ENCODE data around the gene NPDC1.
A peak's percentile ranks its signal among the peaks of the same experiment; 100 is the strongest.

The NPDC1 gene

DNA sequence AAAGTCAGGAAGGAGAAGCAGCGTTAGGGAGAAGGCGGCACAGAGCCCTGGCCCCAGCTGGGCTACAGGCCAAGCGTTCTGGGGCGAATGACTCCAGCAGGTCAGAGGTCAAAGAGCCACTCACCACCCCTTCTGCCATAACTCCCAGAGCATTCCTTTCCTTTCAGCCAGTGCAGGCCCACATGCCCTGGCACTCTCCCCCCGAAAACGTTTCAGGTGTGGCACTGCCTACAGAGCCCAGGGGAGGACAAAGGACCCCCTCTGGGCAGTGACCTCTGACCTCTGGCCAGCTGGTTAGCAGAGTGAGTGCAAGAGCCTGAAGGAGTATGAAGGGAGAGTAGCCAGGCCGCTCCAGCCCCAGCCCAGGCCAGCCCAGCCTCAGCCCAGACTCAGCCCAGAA is 22.8 kb downstream of the NPDC1 start:
- no peak for DNase-seq

DNA sequence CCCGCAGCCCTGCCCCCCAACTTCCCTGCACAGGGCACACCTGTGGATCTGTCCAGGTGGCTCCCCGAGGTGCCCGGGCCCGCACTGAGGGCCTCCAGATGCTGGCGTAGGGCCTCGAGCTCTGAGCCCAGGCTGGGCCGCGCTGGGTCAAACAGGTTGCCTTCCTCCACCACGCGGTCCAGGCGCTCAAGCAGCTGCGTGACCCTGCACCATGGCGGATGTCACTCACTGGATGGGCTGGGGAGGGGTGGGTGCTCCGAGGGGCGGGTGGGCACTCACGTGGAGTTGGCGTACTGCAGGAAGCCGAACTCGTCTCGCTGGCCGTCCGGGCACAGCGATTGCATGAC is 23.3 kb downstream of the NPDC1 start:
- DNase-seq = no peak

DNA sequence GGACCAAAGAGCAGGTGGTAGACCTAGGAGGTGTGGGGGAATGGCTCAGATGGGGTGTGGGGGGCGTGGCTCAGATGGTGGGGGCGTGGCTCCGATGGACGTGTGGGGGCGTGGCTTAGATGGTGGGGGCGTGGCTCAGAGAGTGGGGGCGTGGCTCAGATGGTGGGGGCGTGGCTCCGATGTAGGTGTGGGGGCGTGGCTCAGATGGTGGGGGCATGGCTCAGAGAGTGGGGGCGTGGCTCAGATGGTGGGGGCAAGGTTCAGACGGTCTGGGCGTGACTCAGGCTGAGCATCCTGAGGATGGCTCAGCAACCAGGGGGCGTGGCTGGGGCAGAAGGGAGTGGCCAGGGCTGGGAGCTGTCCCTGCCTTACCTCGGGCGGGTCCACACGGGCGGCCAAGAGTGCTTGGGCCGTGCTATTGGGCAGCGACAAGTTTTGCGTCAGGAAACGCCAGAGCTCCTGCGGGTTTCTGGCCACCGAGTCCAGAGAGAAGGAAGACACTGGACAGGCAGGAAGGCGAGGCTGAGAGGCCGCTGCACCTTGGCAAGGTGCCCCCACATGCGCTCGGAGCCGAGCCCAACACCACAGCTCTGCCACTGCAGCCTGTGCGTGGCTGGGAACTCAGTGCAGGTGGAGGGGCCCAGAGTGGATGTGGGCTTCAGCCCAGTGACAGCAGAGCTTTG is 23.9 kb downstream of the NPDC1 start:
- DNase-seq = peak; percentile 45

DNA sequence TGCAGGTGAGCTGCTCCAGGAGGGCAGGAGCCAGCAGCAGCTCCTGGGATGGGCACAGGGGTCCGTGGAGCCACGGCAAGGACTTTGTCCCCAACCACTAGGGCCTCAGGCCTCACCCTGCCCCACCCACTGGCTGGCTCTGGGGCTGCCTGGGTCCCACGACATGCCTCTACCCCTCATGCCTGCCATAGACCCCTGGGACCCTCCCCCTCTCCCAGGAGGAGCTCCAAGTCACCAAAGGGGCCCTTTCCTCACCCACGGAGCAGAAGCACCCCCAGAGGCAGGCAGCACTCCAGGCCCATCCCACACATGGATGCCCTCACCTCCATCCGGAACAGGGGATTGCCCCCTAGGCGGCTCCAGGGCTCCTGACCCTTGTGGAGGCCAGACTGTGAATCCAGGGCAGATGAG is 24.4 kb downstream of the NPDC1 start:
- no peak for DNase-seq

DNA sequence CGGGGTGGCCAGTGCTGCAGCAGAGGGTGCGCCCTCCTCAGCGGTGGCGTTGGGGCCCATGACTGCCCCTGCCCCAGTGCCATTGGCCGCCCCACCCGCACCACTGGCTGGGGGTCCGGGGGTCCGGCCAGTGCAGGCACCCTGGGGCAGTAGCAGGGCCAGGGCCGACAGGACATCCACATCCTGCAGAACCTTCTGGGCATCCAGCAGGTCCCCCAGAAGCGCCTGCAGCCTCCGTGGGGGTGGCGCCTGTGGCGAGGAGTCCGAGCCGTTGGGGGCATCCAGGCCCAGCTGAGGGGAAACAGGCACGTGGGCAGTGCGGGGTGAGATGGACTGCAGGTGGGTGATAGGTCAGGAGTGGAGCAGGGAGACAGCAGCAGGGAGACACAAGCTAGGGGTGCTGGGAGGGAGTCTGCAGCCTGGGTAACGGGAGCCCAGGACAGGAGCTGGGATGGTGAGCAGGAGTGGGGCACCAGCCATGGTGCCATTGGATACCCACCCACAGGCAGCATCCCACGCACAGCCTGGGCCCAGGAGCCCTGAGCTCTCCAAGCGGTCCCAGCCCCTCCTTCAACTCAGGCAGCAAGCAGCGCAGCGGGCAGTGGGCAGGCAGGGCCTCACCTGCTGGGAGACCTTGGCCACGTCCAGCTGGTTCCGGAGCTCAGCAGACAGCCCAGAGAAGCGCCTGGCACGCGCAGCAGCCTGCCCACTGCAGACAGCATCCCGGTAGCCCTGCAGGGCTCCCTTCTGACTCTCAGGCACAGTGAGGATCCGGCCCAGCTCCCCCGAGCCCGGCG is 25.0 kb downstream of the NPDC1 start:
- no peak for DNase-seq

DNA sequence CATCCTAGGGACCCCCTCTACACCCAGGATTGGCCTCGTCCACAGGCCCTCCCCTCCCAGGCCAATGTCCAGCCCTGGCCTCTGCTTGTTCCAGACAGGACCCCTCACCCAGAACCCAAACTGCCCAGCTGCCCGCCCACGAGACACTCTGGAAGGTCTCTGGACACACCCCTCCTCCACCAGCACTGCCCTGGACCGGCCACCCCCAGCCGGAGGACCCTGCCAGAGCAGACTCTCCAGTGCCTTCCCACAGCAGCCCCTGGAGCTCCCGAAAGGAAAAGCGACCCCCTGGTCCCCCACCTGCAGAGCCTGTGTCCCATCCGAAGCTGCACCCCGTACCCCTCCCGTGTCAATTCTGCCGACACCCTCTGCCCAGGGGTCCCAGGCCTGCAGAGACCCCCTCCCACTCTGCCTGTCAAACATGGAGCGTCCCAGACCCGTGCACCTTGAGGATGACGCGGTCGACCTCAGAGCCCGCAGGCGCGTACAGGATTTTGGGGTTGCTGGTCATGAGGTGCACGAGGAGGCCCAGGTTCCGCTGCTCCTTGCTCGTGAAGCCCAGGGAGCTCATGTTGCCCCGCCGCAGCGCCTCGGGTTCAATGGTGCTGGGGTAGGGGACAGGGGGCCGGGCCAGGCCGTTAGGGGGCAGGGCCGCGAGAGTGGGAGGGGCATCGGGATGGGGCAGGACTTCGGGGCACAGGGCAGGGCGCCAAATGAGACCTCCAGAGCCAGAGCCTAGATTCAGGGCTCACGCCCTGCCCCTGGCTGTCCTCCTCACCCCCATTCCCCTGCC is 25.9 kb downstream of the NPDC1 start:
- DNase-seq = no peak

DNA sequence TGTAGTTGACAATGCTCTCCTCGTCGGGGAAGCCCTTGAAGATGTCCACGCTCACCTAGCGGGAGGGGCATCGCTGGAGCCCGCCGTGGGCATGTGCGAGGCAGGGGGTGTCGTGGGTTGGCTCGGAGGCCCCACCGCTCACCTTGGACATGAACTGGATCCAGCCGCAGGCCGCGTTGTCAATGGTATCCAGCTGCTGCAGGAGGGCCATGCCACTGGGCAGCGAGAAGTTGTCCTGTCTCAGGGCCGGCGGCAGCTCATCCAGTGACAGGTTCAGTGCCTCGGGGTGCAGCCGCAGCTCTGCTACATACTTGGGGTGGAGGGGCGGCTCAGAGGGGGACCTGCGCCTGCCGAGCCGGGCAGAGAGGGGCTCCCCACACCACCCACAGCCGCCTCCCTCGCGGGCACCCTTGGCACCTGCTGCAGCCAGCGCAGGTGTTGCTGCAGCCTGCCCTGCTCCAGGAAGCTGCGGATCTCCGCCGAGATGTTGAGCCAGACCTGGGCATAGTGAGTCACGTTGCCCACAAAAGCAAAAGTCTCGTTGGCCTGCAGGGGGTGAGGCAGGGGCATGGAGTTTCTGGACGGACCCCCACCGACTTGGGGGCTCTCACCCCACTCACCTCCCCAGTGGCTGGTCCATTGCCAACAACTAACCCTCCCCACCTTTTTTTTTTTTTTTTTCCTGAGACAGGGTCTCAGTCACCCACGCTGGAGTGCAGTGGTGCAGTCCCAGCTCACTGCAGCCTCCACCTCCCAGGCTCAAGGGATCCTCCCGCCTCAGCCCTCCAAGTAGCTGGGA is 27.0 kb downstream of the NPDC1 start:
- DNase-seq = no peak

DNA sequence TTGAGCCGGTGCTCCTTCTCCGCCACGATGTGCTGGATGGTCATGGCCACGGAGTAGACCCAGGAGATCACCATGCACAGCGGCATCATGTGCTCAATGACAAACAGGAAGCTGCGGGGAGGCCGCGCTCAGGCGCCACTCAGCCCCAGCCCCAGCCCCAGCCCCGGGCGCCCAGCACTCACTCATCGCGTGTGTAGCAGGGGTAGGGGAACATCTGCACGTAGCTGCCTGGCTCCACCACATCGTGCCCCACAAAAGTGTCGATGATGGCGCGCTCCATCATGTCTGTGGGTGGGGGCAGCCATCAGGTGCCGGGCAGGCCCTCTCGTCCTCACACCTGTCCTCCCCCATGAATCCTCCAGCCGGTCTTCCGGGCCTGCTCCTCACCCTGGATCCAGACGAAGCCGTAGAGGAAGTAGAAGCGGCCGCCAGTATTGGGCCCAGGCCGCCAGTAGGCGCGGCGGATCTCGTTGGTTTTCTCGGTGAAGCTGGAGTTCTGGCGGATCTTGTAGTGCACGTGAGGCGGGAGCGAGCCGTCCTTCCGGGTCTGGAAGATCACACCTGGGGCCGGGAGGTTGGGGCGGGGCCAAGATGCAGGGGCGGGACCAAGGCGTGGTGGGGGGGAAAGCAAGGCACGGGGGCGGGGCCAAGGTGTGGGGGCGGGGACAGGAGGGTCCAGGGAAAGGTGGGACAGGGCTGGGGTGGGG is 28.0 kb downstream of the NPDC1 start:
- DNase-seq = no peak

DNA sequence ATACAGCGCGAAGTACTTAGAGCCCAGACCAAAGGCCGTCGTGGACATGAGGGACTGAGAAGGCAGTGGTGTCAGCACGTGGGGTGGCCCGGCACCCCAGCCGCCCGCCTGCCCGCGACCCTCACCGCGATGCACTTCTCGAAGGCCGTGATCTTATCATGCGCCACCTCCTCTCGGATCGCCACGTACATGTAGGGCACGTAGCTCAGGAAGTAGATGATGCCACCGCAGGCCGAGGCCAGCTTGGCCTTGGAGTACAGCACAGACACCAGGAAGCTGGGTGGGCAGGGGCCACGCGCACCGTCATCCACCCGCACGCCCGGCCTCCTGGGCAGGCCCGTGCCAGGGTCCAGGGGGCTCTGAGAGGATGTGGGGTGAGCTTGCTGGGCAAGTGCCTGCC is 28.9 kb downstream of the NPDC1 start:
- DNase-seq = no peak

DNA sequence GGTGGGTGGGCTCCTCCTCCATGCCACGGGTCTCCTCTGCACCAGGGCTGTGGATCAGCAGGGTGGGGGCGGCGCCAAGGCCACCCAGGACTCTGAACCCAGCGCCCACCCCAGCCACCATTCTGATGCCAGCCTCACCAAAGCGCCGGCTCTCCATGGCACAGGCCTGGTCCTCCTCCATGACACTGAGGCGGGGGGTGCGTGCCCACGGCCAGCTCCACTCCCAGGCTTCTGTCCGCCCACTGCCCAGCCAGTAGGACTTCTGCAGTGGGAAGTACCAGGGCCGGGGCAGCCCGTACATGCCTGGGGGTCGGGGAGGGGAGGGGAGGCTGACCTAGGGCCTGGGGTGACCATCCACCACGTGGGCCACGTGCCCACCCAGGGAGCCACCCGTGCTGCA is 29.5 kb downstream of the NPDC1 start:
- DNase-seq = no peak

DNA sequence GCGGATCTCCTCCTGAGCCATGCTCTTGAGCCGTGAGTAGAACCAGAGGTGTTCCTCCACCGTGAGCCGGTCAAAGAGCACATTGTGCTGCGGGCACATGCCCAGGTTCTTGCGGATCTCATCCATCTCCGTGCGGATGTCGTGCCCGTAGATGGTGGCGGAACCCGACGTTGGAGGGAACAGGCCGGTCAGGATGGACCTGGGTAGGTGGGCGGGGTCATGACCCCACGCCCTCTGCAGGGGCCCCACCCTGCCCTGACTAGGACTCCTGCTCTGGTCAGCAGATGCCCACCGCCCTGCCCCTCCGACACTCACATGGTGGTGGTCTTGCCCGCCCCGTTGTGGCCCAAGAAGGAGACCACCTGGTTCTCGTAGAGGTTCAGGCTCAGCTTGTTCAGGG is 30.0 kb downstream of the NPDC1 start:
- DNase-seq = no peak

DNA sequence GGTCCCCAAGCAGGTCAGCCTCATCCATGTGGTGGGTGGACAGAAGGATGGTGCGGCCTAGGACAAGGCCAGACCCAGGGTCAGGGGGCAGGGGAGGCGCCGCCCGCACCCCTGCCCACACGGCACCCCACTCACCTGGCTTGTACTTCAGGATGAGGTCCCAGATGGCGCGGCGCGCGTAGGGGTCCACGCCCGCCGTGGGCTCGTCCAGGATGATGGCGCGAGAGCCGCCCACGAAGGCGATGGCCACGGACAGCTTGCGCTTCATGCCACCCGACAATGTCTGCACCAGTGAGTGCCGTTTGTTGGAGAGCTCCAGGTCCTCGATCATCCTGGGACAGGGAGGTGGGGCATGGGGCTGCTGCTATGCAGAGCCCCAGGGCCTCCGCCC is 30.4 kb downstream of the NPDC1 start:
- no peak for DNase-seq

DNA sequence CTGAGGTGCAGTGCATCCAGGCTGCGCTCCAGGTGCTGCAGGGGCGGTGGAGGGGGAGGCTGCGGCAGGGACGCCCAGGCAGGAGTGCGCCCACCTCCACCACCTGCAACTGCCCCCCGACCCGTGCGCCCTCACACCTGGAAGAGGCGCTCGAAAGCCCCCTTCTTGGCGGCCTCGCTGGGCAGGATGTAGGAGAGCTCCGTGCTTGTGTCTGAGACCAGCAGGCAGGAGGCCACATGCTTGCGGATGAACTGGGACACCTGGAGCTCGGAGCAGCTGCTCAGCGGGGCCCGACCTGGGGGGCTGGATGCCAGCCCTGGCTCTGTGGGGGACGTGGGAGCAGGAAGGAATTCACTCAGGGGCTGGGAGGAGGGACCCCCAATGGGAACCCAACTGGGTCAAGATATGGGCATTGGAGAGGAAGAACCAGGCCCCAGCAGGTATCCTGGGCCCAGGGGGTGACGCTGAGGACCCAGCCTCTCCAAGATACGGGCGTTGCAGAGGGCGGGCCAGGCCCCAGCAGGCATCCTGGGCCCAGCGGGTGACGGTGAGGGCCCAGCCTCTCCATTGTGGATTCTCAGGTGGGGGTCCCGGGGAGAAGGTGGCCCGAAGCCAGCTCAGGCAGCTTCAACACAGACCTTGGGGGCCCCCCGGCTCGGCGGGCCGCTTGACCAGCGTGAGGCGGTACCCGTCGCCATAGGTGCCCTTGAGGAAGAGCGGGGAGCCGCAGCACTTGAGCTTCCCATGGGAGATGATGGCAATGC is 31.0 kb downstream of the NPDC1 start:
- no peak for DNase-seq

DNA sequence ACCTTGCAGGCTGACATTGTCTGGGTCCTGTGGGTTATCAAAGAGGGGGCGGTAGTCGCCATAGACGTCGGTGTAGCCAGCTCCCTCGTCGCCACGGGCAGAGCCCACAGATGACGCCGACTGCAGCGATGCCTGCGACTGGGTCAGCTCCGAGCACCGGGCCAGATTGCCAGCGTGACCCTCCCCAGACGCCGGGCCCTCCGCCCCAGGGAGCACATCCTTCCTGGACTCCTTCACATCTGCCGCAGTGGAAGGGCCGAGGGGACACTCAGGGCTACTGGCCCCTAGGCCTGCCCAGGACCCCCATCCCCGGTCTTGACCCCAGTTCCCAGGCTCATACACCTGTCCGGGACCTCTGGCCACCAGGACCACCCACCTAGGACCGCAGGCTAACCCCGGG is 31.8 kb downstream of the NPDC1 start:
- DNase-seq = no peak

DNA sequence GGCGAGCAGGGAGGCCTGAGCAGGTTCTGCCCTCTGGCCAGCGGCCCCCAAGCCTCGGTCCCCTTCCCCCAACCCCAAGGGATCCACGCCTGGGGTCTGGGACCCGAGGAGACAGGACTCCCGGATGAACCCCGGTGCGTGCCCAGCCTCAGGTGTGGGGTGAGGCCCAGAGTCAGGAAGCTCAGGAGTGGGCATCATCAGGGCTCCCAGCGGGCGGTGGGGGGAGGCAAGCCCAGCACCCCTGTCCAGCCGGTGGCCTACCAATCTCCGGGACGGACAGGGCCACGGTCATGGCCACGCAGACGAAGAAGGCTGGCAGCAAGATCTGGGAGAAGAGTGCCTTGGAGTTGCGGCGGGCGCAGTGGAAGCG is 32.4 kb downstream of the NPDC1 start:
- no peak for DNase-seq

DNA sequence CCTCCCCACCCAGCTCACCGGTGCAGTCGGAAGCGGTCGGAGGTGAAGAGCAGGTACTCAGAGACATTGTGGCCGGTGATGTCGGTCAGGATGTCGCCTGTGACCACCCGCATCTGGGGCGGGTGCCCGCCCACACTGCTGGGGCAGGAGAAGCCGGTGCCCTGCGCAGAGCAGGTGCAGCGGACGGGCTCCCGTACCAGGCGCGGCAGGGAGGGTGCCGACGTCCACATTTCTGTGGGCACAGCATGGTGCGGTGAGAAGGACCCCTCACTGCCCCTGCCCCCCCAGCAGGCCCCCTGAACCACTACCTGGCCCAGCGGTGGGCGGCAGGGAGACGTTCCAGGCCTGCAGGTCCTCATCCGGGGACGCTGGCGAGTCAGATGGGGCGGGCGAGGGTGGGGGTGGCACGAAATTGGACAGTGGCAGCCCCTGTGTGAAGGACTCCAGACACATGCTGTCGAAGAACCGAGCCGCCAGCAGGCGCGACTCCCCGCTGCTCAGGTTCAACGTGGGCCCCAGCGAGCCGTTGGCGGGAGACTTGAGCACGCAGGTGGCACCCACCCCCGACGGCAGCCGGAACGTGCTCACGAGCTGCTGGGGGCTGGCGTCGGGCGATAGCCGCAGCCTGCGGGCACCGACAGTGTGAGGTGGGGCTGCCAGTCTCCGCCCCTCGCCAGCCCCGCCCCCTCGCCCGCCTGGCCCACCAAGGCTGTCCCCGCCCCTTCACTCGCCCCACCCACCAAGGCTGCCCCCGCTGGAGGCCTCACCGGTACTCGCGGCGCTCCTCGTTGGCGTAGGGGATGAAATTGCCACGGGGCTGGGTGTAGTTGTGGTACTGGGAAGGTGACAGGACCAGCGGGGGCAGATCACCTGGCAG is 33.0 kb downstream of the NPDC1 start:
- DNase-seq = no peak

DNA sequence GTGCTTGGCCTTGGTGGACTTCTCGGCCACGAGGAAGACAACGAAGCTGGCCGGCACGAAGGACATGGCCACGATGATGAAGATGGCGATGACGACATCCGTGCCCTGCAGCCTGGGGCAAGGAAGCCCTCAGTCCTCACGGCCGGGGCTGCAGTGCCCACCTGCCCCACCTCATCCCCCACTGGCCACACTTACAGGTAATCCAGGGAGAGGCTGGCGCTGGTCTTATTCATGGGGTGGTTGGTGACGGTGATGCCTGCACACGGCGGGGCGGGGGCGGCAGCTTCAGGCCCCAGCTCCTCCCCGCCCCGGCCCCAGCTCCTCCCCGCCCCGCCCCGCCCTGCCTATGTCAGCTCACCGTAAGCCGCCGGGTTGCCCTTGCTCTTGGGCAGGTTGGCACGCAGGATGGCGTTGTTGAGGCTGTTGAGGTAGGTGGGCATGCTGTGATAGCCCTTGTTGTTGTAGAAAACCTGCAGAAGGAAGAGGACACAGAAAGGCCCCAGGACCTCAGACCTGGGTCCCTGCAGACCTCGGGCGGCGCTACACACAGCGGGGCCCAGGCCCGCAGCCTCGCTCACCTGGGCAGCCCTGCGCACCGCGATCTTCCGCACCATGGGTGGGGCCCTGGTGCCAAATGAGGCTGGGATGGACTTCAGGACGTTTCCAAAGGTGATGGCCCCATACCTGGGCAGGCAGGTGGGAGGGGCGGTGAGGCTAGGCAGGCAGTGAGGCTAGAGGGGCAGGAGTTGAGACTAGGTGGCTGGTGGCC is 33.9 kb downstream of the NPDC1 start:
- DNase-seq = no peak

DNA sequence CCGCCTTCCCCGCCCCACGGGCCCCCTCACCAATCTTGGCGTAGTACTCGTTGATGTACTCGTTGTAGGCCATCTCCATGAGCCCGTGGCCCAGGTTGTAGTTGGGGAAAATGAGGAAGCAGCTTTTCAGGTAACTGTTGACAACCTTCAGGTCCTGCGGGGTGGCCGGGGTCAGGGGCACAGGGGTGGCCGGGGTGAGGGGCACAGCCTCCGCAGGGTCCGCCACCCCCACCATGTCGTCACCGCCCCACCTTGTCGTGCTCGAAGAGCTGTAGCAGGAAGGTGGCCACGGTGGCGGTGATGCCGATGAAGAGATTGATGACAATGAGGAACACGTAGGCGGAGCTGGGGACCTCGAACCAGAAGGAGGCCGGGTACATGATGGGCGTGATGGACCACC is 34.8 kb downstream of the NPDC1 start:
- no peak for DNase-seq

DNA sequence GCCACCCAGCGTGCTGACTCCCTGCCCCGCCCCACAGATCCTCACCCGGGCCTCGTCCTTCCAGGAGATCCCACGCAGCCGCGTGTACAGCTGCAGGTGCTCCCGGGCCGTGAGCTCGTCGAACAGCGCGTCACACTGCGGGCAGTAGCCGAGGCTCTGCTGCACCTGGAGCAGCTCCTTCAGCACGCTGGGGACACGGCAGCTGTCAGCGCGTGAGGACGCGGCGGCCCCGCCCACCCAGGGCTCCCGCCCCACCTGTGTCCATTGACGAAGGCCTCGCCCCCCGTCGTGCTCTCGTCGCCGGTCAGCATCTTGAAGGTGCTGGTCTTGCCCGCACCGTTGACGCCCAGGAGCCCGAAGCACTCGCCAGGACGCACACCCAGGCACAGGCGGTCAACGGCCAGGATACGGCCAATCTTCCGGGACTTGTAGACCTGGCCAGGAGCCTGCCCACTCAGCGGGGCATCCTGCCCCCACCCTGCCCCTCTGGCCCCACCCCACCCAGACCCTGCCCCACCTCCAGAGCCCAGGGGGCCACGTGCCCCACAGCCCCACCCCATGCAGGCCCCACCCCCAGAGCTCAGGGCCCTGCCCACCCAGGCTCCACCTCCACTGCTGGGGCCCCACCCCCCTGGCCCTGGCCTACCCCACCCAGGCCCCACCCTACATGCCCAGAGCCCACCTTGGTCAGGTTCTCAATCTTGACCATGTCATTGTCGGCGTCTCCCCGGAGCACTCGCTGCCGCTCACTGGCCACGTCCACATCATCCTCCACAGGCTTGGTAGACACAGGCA is 35.8 kb downstream of the NPDC1 start:
- DNase-seq = no peak
